Upper lobe of left lung (tissue), 6 donors: Measurements from ENCODE around the gene TASOR. TPM values are rescaled to one million over a fixed set of nuclear protein-coding genes. Genes with fewer than 3 reads are reported as not detected.
"Not testable (repeated sequence)": the region's sequence is repeated elsewhere in the genome, so short reads cannot be mapped to it uniquely, and the experiment has no call there.

Experiments
- ATAC-seq, 2 donors: fragments of 200-7000 bp; cut with Tn5 transposase; one replicate each; pipeline ENCODE4 v1.9.1; 2022; ENCODE audit warnings: mild to moderate bottlenecking in 2 of 2, moderate library complexity in 2 of 2; ENCODE audit not compliant: low FRiP score in 2 of 2
- DNase-seq, 2 donors: peaks; one replicate each; pipeline ENCODE4 v3.0.0-alpha.2; 2019 to 2020
- H3K27ac ChIP-seq, 4 donors: fragments of 200-600 bp; sonication (generic); one replicate each; pipeline ENCODE4 v1.5.1; 2016 to 2019
- H3K27me3 ChIP-seq, 4 donors: fragments of 200-600 bp; sonication (generic); one replicate each; pipeline ENCODE4 v1.5.1; 2017 to 2019
- H3K36me3 ChIP-seq, 4 donors: fragments of 200-600 bp; sonication (generic); one replicate each; pipeline ENCODE4 v1.5.1; 2016 to 2019
- H3K4me1 ChIP-seq, 4 donors: fragments of 200-600 bp; sonication (generic); one replicate each; pipeline ENCODE4 v1.5.1; 2018 to 2019
- H3K4me3 ChIP-seq, 4 donors: fragments of 200-600 bp; sonication (generic); one replicate each; pipeline ENCODE4 v1.5.1; 2017 to 2019; ENCODE audit warnings: mild to moderate bottlenecking in 2 of 4, moderate library complexity in 1 of 4
- H3K9me3 ChIP-seq, 4 donors: fragments of 200-600 bp; sonication (generic); one replicate each; pipeline ENCODE4 v1.5.1; 2018 to 2019
- CTCF ChIP-seq, 6 experiments: fragments of 450-650 bp in 4 of 6; fragments of 200-600 bp in 2 of 6; sonication (generic) in 2 of 6; IDR thresholded peaks; one replicate each; pipeline ENCODE4 v1.5.1; 2016 to 2019; ENCODE audit warnings: antibody characterized with exemption in 6 of 6
- EP300 ChIP-seq, 4 donors: sonication (generic); formaldehyde crosslinking; IDR thresholded peaks; one replicate each; pipeline ENCODE4 v1.5.1; 2017; ENCODE audit warnings: antibody characterized with exemption in 4 of 4, control low read depth in 2 of 4
- POLR2A ChIP-seq, 4 donors: fragments of 450-650 bp; IDR thresholded peaks; one replicate each; pipeline ENCODE4 v1.5.1; 2016 to 2017; ENCODE audit warnings: antibody characterized with exemption in 4 of 4, mild to moderate bottlenecking in 2 of 4
- POLR2AphosphoS5 ChIP-seq, 2 donors: sonication (generic); formaldehyde crosslinking; IDR thresholded peaks; one replicate each; pipeline ENCODE4 v1.5.1; 2017; ENCODE audit warnings: antibody characterized with exemption in 2 of 2
- WGBS, 2 donors: methylation state at CpG; one replicate each; pipeline ENCODE4 v1.1.5; 2017 to 2018; 5-methylcytosine and 5-hydroxymethylcytosine counted together
- total RNA-seq, 6 donors: library from RNA; depleted of rRNA in 4 of 6; stranded (reverse); fragments of >200 nt in 4 of 6; gene quantifications; one replicate each; pipeline versions ENCODE4 v1.1.0 to v1.2.1, GENCODE V29; 2016 to 2021
- donor health status: DM: no; HTN: no; CAD: no; lungs with moderate emphysema.
- donor health status: DM: no; HTN: yes; CAD: no; lungs with severe emphysema.

TASOR gene
- total RNA-seq, 6 donors from 2014 or later: 29.4 to 113 (median 54.9) TPM

GRCh38 chr3:56700151-56700550 lies 17.1 kb upstream of the TASOR start:
- Histone ChIP-seq H3K9me3 (no peaks in the 10 kb centered on the region), H3K27me3 (no peaks in the 10 kb centered on the region), H3K36me3 (no peaks in the 10 kb centered on the region), H3K4me1 (peaks cover 0 to 4% (median 1%) of the 10 kb centered on the region in 4 donors), H3K27ac (no peak overlapping the region), H3K4me3 (no peak overlapping the region)
- 70% methylated on average over 4 of the region's 4 CpGs for WGBS, 2 donors
- DNase-seq (no peak), ATAC-seq (no peak)
- TF ChIP-seq CTCF (IDR thresholded peaks at IDR 0.05): no peak

- WGBS, 2 donors: 19 to 29% methylated on average over 4 of the region's 4 CpGs
- DNase-seq (no peak), ATAC-seq (peak in 1 of 2 donors; percentile 48)
- H3K4me1 ChIP-seq: peaks cover 0 to 12% (median 2%) of the 10 kb centered on the region in 4 donors
- H3K27me3 ChIP-seq: no peaks in the 10 kb centered on the region
- no peak for TF ChIP-seq POLR2AphosphoS5 (IDR thresholded peaks at IDR 0.05)
- no peak for TF ChIP-seq CTCF (IDR thresholded peaks at IDR 0.05)
- no peak for TF ChIP-seq EP300 (IDR thresholded peaks at IDR 0.05)
- TF ChIP-seq POLR2A (IDR thresholded peaks at IDR 0.05): no peak
- H3K4me3 ChIP-seq: no peak overlapping the region
- no peaks in the 10 kb centered on the region for H3K9me3 ChIP-seq
- H3K36me3 ChIP-seq: no peaks in the 10 kb centered on the region
- peak overlapping the region in 2 of 4 donors; percentile 9 to 34 for H3K27ac ChIP-seq
These were observed 12.0 kb upstream of the TASOR start for GRCh38 chr3:56694867-56695683.

- peak in 1 of 2 donors; percentile 60 for DNase-seq
- peak overlapping the region in 1 of 4 donors; percentile 32 for H3K27ac ChIP-seq
- WGBS, 2 donors: 36 to 37% methylated on average over 3 of the region's 3 CpGs
- H3K27me3 ChIP-seq: no peaks in the 10 kb centered on the region
- TF ChIP-seq POLR2A (IDR thresholded peaks at IDR 0.05) (no peak), POLR2AphosphoS5 (IDR thresholded peaks at IDR 0.05) (peak; percentile 63 to 72), EP300 (IDR thresholded peaks at IDR 0.05) (peak in 2 of 4 donors; percentile 8 to 32), CTCF (IDR thresholded peaks at IDR 0.05) (no peak)
- H3K9me3 ChIP-seq: no peaks in the 10 kb centered on the region
- ATAC-seq: peak; percentile 66 to 89
- no peak overlapping the region for H3K4me3 ChIP-seq
- peaks cover 0 to 12% (median 2%) of the 10 kb centered on the region in 4 donors for H3K4me1 ChIP-seq
- H3K36me3 ChIP-seq: no peaks in the 10 kb centered on the region
These were observed 10.7 kb upstream of the TASOR start for GRCh38 chr3:56693750-56694149.

- 71 to 84% methylated on average over 11 to 12 of the region's 15 CpGs for WGBS, 2 donors
- peak in 1 of 2 donors; percentile 24 for ATAC-seq
- peak overlapping the region in 2 of 4 donors; percentile 7 to 17 for H3K27ac ChIP-seq
These were observed 9.7 kb upstream of the TASOR start for GRCh38 chr3:56692520-56693433.

GRCh38 chr3:56692001-56692365 lies 8.9 kb upstream of the TASOR start:
- H3K4me1 ChIP-seq: peaks cover 0 to 12% (median 2%) of the 10 kb centered on the region in 4 donors
- WGBS, 2 donors: 93 to 100% methylated on average over 3 to 5 of the region's 21 CpGs
- H3K9me3 ChIP-seq, ATAC-seq, H3K36me3 ChIP-seq, H3K4me3 ChIP-seq, H3K27ac ChIP-seq, H3K27me3 ChIP-seq: not testable (repeated sequence)
- peak in 1 of 2 donors; percentile 78 for DNase-seq

More at GRCh38 chr3:56692520-56693433, 9.7 kb upstream of the TASOR start:
- H3K4me1 ChIP-seq: peaks cover 0 to 12% (median 2%) of the 10 kb centered on the region in 4 donors
- not testable (repeated sequence) for H3K9me3 ChIP-seq, DNase-seq, H3K4me3 ChIP-seq, H3K36me3 ChIP-seq, H3K27me3 ChIP-seq
- TF ChIP-seq POLR2A (IDR thresholded peaks at IDR 0.05): peak in 1 of 4 donors; percentile 19
